Activated CD8-positive, alpha-beta memory T cell treated with anti-CD3 and anti-CD28 coated beads, Interleukin-2, amount 50 U/mL, for 48 hours (primary cell): ENCODE results near the gene C20orf204.
A peak's percentile ranks its signal among the peaks of the same experiment; 100 is the strongest.

Source experiments
- DNase-seq: peaks from one replicate; pipeline ENCODE4 v3.0.0-alpha.2; 2020

C20orf204 gene

DNA sequence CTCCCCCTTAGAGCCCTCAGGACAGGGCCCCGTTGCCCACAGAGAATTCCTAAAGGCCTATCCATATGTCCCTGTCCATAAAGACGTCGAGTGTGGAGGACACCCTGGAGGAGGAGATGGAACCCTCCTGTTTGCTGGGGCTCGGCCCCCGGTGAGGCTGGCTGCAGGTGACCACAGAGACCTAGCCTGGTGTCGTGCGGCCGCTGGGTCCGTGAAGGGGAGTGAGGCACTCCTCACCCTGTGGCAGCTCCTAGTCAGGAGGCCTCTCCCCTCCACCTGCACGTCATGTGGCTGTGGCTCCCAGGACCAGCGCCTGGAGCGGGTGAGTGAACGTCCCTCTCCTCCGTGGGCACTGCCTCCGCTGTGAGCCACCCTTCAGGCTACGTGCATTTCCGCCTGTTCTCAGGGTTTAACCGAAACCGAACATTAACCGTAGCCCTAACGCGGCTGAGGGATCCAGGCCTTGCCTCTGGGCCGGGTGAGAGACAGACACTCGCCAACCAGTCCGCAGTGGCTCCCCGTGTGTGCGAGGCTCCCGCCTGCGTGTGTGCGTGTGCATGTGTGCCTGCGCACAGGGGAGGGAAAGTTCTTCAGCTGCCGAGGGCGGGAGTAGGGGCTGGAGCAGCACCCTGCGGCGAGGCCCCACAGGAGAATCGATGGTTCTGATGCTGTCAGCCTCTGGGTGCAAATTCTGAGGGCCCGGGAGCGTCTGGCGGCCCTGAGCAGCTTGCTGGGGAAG is 21.1 kb downstream of the C20orf204 start:
- no peak for DNase-seq

DNA sequence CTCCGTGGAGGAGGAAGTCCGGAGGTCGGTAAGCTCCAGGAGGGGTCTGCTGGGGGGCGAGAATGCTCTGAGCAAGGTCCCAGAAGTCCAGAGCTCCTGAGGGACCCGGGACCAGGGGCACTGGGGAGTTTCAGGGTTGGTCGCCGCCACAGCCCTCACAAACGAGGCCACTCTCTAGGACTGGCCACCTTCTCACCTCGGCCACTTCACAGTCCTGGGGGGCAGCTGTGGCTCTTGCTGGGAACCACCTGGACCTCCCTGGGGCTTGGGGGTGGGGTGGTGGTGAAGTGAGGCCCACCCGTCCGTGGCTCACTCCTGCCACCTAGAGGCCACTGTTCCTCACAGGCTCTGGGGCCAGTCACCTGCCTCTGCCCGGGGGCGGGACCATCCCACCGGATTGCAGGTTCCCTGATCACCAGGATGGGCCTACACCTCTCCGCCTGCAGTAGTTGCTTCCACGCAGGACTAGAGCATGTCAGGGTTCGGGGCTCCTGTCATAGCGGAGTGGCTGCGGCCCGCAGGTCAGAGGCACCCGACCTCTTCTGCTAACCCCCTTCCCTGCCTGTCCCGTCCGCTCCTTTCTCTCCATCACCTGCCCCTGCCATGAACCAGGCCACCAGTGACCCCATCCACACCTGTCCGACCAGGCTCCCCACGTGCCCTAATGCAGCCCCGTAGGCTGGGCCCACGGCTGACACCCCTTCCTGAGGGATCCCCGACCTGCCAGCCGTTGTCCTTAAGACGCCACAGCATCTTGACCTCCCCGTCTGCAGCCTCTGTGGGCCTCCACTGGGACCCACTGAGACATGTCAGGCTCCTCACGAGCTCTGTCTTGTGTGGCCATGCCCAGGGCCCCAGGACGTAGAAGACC is 21.9 kb downstream of the C20orf204 start:
- DNase-seq = peak; percentile 95

DNA sequence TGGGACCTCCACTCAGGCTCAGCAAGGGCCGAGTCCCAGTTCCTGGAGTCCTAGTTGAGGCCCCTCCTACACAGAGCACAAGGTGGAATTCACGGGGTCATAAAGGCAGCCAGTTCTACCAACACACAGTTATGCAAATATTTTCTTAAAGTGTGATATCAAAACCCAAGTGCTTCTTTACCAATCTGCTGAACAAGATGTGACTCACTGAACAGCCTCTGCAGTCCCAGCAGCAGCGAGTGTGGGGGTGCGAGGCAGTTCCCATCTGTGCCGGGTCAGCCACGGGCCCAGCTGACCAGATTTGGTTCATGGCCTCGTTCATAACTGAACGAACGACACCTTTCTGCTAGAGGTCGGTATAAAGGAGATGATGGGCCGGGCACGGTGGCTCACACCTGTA is 22.6 kb downstream of the C20orf204 start:
- no peak for DNase-seq

- no peak for DNase-seq
Observed at GRCh38 chr20:64062276-64062595, 26.3 kb downstream of the C20orf204 start.

DNA sequence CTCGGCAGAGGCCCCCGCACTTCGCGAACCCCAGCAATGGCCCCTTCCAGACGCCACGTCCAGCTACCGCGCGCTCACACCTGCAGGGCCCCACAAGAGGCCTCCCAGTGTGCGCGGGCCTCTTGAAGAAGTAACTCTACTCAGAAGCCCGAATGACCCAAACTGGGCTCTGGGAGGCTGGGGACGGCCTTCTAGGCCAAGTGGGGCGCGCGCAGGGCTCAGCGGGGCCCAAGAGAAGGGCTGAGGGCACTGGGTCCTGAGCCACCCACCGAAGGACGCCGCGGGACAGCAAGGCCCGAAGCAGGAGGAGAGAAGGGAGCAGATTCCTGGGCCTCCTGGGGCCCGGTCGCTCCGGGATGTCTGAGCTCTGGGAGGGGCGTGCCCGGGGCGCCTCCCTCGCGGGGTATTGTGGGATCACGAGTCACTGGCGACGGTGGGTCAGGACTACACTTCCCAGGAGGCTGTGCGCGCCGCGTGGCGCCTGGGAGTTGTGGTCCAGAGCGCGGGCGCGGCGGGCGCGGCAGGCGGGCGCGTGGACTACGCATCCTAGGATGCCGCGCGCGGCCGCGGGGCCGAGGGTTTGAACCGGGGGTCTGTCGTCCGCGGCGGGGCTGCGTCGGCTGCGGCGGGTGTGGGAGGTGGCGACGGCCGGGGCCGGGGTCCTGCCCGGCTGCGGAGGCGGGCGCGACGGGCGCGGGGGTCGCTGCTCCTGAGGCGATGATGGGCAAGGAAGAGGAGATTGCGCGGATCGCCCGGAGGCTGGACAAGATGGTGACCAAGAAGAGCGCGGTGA is 26.8 kb downstream of the C20orf204 start, which contains the start of gene TCEA2:
Gene TCEA2 (plus strand): TSS at position 603 of the 793 bp plus-strand sequence. CDS start 115 bp downstream, at position 718.
- DNase-seq = peak; percentile 96

GRCh38 chr20:64063389-64064144 is 27.6 kb downstream of the C20orf204 start:
- DNase-seq = no peak

GRCh38 chr20:64064145-64064698 is 28.2 kb downstream of the C20orf204 start:
- DNase-seq = no peak

- DNase-seq = no peak
Observed at GRCh38 chr20:64065062-64065973, 29.3 kb downstream of the C20orf204 start.

DNA sequence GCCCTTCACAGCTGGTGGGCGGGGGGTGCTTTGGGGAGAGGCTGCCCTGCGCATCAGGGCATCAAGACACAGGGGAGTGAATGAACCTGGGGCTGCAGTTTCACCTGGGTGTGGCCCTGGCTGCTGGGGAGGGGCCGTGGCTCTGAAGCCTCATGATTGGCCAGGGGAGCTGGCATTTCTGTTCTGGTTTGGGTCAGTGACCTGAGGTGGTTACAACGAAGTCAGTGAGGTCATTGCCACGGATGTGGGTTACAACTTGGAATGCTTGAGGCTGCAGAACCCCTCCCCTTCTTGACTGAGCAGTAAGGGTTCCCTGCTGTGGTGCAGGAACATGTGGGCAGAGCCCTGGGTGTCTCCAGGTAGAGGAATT is 30.0 kb downstream of the C20orf204 start:
- DNase-seq = no peak

DNA sequence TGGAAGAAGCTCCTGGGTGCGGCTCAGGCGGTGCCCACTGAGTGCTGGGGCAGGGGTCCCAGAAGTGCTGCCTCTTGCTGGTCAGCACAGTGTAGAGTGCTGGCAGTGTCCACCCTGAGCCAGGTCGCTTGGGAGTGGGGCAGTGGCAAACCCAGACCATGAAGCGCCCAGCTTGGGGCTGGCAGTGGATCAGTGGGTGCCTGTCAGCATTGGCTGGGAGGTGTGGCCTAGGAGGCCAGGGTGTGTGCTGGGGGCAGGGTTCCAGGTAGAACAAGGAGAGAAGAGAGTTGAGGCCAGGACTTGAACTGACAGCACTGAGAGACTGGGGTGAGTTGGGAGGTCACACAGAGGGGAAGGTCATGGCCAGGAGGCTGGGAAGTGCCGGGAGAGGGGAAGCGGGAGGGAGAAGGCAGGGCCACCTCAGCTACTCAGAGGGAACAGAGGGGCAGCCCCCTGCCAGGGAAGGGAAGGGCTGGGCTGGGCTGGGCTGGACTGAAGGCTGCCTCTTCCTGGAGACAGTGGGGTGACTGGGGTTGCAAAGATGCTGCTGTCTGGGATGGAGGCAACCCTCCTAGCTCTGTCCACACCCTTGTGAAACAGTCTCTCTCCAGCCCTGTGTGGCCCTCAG is 31.1 kb downstream of the C20orf204 start:
- DNase-seq = no peak

DNA sequence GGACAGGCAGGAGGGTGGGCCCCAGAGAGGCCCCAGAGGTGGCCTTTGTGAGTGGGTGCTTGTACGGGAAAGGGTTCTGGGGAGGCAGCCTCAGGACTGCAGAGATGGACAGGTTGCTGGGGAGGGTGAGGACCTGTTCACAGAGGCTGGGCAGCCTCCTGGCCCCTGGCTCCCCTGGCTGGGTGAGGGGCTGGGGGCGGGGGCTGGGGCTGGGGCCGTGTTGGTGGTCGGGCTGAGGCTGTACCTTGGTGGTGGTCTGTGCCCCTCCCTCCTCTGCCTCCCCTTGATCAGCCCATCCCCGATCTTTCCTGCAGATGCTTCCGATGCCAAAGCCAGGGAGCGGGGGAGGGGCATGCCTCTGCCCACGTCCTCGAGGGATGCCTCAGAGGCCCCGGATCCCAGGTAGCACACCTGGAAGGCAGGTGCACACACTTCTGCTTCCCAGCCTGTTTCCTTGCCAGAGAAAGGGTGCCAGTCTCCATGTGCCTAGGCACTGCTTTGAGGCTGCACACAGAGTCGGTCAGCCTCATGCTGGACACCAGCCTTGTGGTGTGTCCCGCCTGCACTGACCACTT is 31.8 kb downstream of the C20orf204 start:
- no peak for DNase-seq

- no peak for DNase-seq
Observed at GRCh38 chr20:64068386-64069208, 32.6 kb downstream of the C20orf204 start.

- DNase-seq = no peak
Observed at GRCh38 chr20:64069209-64069613, 33.2 kb downstream of the C20orf204 start.

- no peak for DNase-seq
Observed at GRCh38 chr20:64069614-64070243, 33.7 kb downstream of the C20orf204 start.

GRCh38 chr20:64070244-64070993 is 34.4 kb downstream of the C20orf204 start:
- no peak for DNase-seq

DNA sequence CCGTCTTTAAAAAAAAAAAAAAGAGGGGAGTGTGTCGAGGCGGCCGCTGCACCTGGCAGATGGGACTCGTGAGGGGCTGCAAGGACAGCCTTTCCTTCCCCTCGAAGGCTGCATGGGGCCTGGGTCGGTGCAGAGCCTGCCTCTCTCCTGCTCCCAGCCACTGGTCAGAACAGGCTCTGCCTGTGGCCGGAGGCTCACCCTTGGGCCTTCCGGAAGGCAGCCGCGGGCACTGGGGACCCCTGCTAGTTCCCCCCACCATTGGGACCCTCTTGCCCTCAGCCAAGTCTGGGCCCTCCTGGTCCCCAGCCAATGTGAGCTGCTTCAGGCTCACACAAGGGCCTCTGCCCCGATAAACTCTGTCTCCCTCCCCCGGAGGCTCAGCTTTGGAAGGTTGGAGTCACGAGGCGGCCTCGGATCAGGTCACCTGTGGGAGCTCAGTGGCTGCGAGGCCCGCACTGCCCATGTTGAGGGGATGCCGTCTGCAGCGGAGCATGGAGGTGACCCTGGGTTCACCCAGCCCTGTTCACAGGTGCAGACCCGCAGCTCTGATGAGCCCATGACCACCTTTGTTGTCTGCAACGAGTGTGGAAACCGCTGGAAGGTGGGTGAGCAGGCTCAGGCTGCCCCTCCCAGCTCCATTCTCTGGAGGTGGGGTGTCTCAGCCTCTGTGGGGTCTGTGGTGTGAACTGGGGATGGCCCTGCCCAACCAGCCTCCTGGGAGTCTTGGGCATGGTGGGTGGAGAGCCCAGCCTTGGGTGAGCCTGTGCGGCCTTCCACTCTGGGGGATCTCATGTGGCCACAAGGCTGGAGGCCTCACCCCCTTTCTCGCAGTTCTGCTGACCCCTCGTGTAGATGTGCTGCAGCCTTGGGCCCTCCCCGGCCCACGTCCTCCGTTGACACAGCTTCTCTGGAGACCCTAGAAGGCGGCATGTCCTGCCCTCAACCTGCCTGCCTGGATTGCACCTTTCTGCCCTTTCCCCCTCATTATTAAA is 35.7 kb downstream of the C20orf204 start:
- DNase-seq = no peak
